Large intestine (tissue), 3 donors: ENCODE measurements around the gene KDM6B. TPM values are rescaled to one million over a fixed set of nuclear protein-coding genes. Genes with fewer than 3 reads are reported as not detected.

Source experiments
- DNase-seq, 2 donors: peaks; one replicate each; pipeline versions ENCODE4 v3.0.0 to v3.0.0-alpha.2; 2013
- H3K27ac ChIP-seq: one replicate; pipeline ENCODE4 v1.5.1; 2013; ENCODE audit warnings: low read length
- H3K27me3 ChIP-seq: 2 replicates; pipeline ENCODE4 v1.6.1; 2013; ENCODE audit warnings: low read length; ENCODE audit not compliant: control insufficient read depth, insufficient read depth
- H3K36me3 ChIP-seq: 2 replicates; pipeline ENCODE4 v1.6.1; 2013; ENCODE audit warnings: low read length; ENCODE audit not compliant: control insufficient read depth, insufficient read depth
- H3K4me1 ChIP-seq: one replicate; pipeline ENCODE4 v1.6.1; 2013; ENCODE audit warnings: low read length; ENCODE audit not compliant: control insufficient read depth, insufficient read depth
- H3K4me3 ChIP-seq: one replicate; pipeline ENCODE4 v1.5.1; 2013; ENCODE audit warnings: low read length
- H3K9me3 ChIP-seq: one replicate; pipeline ENCODE4 v1.6.1; 2013; ENCODE audit warnings: mild to moderate bottlenecking, low read depth, low read length, moderate library complexity; ENCODE audit not compliant: control insufficient read depth
- WGBS: methylation state at CpG from one replicate; pipeline ENCODE4 v1.1.5; 2013; ENCODE audit warnings: low lambda C conversion rate; ENCODE audit not compliant: insufficient coverage; 5-methylcytosine and 5-hydroxymethylcytosine counted together
- polyA plus RNA-seq: library from polyadenylated mRNA; unstranded; fragments of 120-200 nt; gene quantifications from one replicate; pipeline ENCODE4 v1.2.1, GENCODE V29; 2013

KDM6B gene
- polyA plus RNA-seq, 1 donor, result 24.9 TPM

- peaks cover 13% of the 10 kb centered on the region for H3K36me3 ChIP-seq
- H3K9me3 ChIP-seq, result peaks cover 3% of the 10 kb centered on the region
- peak overlapping the region; percentile 91 for H3K4me3 ChIP-seq
- H3K27me3 ChIP-seq, result no peaks in the 10 kb centered on the region
- peaks cover 44% of the 10 kb centered on the region for H3K4me1 ChIP-seq
- DNase-seq, result no peak
- whole genome bisulfite sequencing, result no CpG with 5 or more reads among the region's 1 CpG
- peak overlapping the region; percentile 98 for H3K27ac ChIP-seq
Measured at GRCh38 chr17:7840875-7841274, 6.9 kb downstream of the KDM6B start.

- DNase-seq, result peak; percentile 54 to 86
- peaks cover 3% of the 10 kb centered on the region for H3K9me3 ChIP-seq
- no peaks in the 10 kb centered on the region for H3K27me3 ChIP-seq
- H3K4me3 ChIP-seq, result peak overlapping the region; percentile 91
- WGBS, result 0% methylated on average over 4 of the region's 34 CpGs
- peaks cover 44% of the 10 kb centered on the region for H3K4me1 ChIP-seq
- H3K36me3 ChIP-seq, result peaks cover 18% of the 10 kb centered on the region
- peak overlapping the region; percentile 98 for H3K27ac ChIP-seq
Measured at GRCh38 chr17:7841396-7841914, 7.4 kb downstream of the KDM6B start.

GRCh38 chr17:7841915-7842379 is 7.9 kb downstream of the KDM6B start:
- Histone ChIP-seq H3K4me1 (peaks cover 44% of the 10 kb centered on the region), H3K27ac (peak overlapping the region; percentile 98), H3K36me3 (peaks cover 22% of the 10 kb centered on the region), H3K9me3 (peaks cover 3% of the 10 kb centered on the region), H3K4me3 (peak overlapping the region; percentile 91), H3K27me3 (no peaks in the 10 kb centered on the region)
- DNase-seq, result peak; percentile 90 to 95
- WGBS, result no CpG with 5 or more reads among the region's 46 CpGs

- Histone ChIP-seq H3K4me1 (peaks cover 38% of the 10 kb centered on the region), H3K27ac (peak overlapping the region; percentile 98), H3K9me3 (peaks cover 3% of the 10 kb centered on the region), H3K36me3 (peaks cover 28% of the 10 kb centered on the region), H3K27me3 (no peaks in the 10 kb centered on the region), H3K4me3 (peak overlapping the region; percentile 91)
- no CpG with 5 or more reads among the region's 47 CpGs for WGBS
- peak; percentile 72 to 79 for DNase-seq
Measured at GRCh38 chr17:7842380-7843256, 8.6 kb downstream of the KDM6B start.

GRCh38 chr17:7843257-7843535 is 9.2 kb downstream of the KDM6B start:
- Histone ChIP-seq H3K27me3 (no peaks in the 10 kb centered on the region), H3K4me3 (peak overlapping the region; percentile 91), H3K36me3 (peaks cover 33% of the 10 kb centered on the region), H3K4me1 (peaks cover 38% of the 10 kb centered on the region), H3K27ac (peak overlapping the region; percentile 98), H3K9me3 (peaks cover 3% of the 10 kb centered on the region)
- no peak for DNase-seq
- WGBS, result no CpG with 5 or more reads among the region's 17 CpGs

GRCh38 chr17:7843536-7844291 is 9.7 kb downstream of the KDM6B start:
- Histone ChIP-seq H3K27me3 (no peaks in the 10 kb centered on the region), H3K36me3 (peaks cover 38% of the 10 kb centered on the region), H3K4me3 (peak overlapping the region; percentile 91), H3K9me3 (peaks cover 3% of the 10 kb centered on the region), H3K4me1 (peaks cover 35% of the 10 kb centered on the region), H3K27ac (peak overlapping the region; percentile 98)
- peak; percentile 90 to 96 for DNase-seq
- no CpG with 5 or more reads among the region's 61 CpGs for WGBS

GRCh38 chr17:7844292-7845154 is 10.5 kb downstream of the KDM6B start:
- peaks cover 26% of the 10 kb centered on the region for H3K4me1 ChIP-seq
- H3K27me3 ChIP-seq, result no peaks in the 10 kb centered on the region
- peak; percentile 90 to 94 for DNase-seq
- peaks cover 46% of the 10 kb centered on the region for H3K36me3 ChIP-seq
- H3K27ac ChIP-seq, result peak overlapping the region; percentile 98
- peaks cover 7% of the 10 kb centered on the region for H3K9me3 ChIP-seq
- WGBS, result no CpG with 5 or more reads among the region's 71 CpGs
- peak overlapping the region; percentile 91 for H3K4me3 ChIP-seq

- no peak for DNase-seq
- Histone ChIP-seq H3K36me3 (peaks cover 52% of the 10 kb centered on the region), H3K27ac (peak overlapping the region; percentile 98), H3K9me3 (peaks cover 7% of the 10 kb centered on the region), H3K27me3 (no peaks in the 10 kb centered on the region), H3K4me3 (peak overlapping the region; percentile 91), H3K4me1 (peaks cover 17% of the 10 kb centered on the region)
- WGBS, result no CpG with 5 or more reads among the region's 15 CpGs
Measured at GRCh38 chr17:7845359-7846062, 11.5 kb downstream of the KDM6B start.

- Histone ChIP-seq H3K4me1 (peaks cover 11% of the 10 kb centered on the region), H3K9me3 (peaks cover 7% of the 10 kb centered on the region), H3K27me3 (no peaks in the 10 kb centered on the region), H3K4me3 (no peak overlapping the region), H3K27ac (no peak overlapping the region), H3K36me3 (peaks cover 59% of the 10 kb centered on the region)
- no peak for DNase-seq
- no CpG with 5 or more reads among the region's 22 CpGs for WGBS
Measured at GRCh38 chr17:7846063-7846735, 12.2 kb downstream of the KDM6B start.
